Mesodermal cell (in vitro differentiated cells): ENCODE measurements around the gene RPTOR.
"Not testable (repeated sequence)": the region's sequence is repeated elsewhere in the genome, so short reads cannot be mapped to it uniquely, and the experiment has no call there.

Experiments used
- H3K27ac ChIP-seq: 2 replicates; pipeline ENCODE4 v1.7.0; 2013; ENCODE audit warnings: mild to moderate bottlenecking, low read depth, low read length, moderate library complexity; ENCODE audit not compliant: severe bottlenecking
- H3K36me3 ChIP-seq: 2 replicates; pipeline ENCODE4 v1.7.1; 2013; ENCODE audit warnings: mild to moderate bottlenecking, low read length, moderate library complexity; ENCODE audit not compliant: control insufficient read depth, insufficient read depth
- H3K4me1 ChIP-seq: one replicate; pipeline ENCODE4 v1.7.1; 2013; ENCODE audit warnings: mild to moderate bottlenecking, low read length; ENCODE audit not compliant: insufficient read depth, control insufficient read depth, poor library complexity, severe bottlenecking
- H3K4me3 ChIP-seq: 2 replicates; pipeline ENCODE4 v1.7.0; 2013; ENCODE audit warnings: low read length, control low read depth, mild to moderate bottlenecking; ENCODE audit not compliant: insufficient read depth, poor library complexity, severe bottlenecking; ENCODE audit errors: extremely low read depth
- H3K9me3 ChIP-seq: 2 replicates; pipeline ENCODE4 v1.7.1; 2013; ENCODE audit warnings: mild to moderate bottlenecking, low read length, moderate library complexity; ENCODE audit not compliant: control insufficient read depth
- WGBS, 2 experiments: methylation state at CpG; one replicate each; pipeline ENCODE4 v1.1.5; 2013; ENCODE audit warnings: missing lambda C conversion rate in 2 of 2; ENCODE audit not compliant: insufficient coverage in 2 of 2; 5-methylcytosine and 5-hydroxymethylcytosine counted together

RPTOR gene

GRCh38 chr17:80618304-80618703 is 73.7 kb downstream of the RPTOR start:
- Histone ChIP-seq H3K36me3 (no peaks in the 10 kb centered on the region), H3K9me3 (no peaks in the 10 kb centered on the region), H3K4me1 (peaks cover 9% of the 10 kb centered on the region), H3K4me3 (no peak overlapping the region), H3K27ac (no peak overlapping the region)
- WGBS, 2 experiments: 94 to 98% methylated on average over 7 of the region's 9 CpGs

- peaks cover 9% of the 10 kb centered on the region for H3K4me1 ChIP-seq
- no peaks in the 10 kb centered on the region for H3K36me3 ChIP-seq
- no peaks in the 10 kb centered on the region for H3K9me3 ChIP-seq
- WGBS, 2 experiments: 89% methylated on average over 7 to 8 of the region's 9 CpGs
- H3K4me3 ChIP-seq: no peak overlapping the region
- no peak overlapping the region for H3K27ac ChIP-seq
These were observed 75.0 kb downstream of the RPTOR start for GRCh38 chr17:80619535-80620235.

- peaks cover 5% of the 10 kb centered on the region for H3K36me3 ChIP-seq
- 85 to 91% methylated on average over 20 to 23 of the region's 25 CpGs for WGBS, 2 experiments
These were observed 76.8 kb downstream of the RPTOR start for GRCh38 chr17:80621335-80621996.

GRCh38 chr17:80621997-80622357 is 77.3 kb downstream of the RPTOR start:
- H3K4me3 ChIP-seq: no peak overlapping the region
- no peaks in the 10 kb centered on the region for H3K9me3 ChIP-seq
- H3K36me3 ChIP-seq: peaks cover 9% of the 10 kb centered on the region
- H3K27ac ChIP-seq: no peak overlapping the region
- WGBS, 2 experiments: 61 to 69% methylated on average over 2 of the region's 3 CpGs
- H3K4me1 ChIP-seq: peaks cover 9% of the 10 kb centered on the region

More at GRCh38 chr17:80621335-80621996, 76.8 kb downstream of the RPTOR start:
- Histone ChIP-seq H3K27ac (no peak overlapping the region), H3K9me3 (no peaks in the 10 kb centered on the region), H3K4me1 (peaks cover 9% of the 10 kb centered on the region), H3K4me3 (no peak overlapping the region)

- Histone ChIP-seq H3K36me3 (peaks cover 9% of the 10 kb centered on the region), H3K4me1 (peaks cover 1% of the 10 kb centered on the region), H3K4me3 (no peak overlapping the region), H3K27ac (no peak overlapping the region), H3K9me3 (no peaks in the 10 kb centered on the region)
- 91 to 93% methylated on average over 11 to 12 of the region's 14 CpGs for WGBS, 2 experiments
These were observed 80.2 kb downstream of the RPTOR start for GRCh38 chr17:80624864-80625263.

- Histone ChIP-seq H3K36me3 (peaks cover 9% of the 10 kb centered on the region), H3K4me1 (no peaks in the 10 kb centered on the region), H3K27ac (no peak overlapping the region), H3K9me3 (no peaks in the 10 kb centered on the region), H3K4me3 (no peak overlapping the region)
- WGBS, 2 experiments: 94 to 98% methylated on average over 6 to 10 of the region's 14 CpGs
These were observed 81.0 kb downstream of the RPTOR start for GRCh38 chr17:80625627-80626026.

GRCh38 chr17:80628881-80629280 is 84.2 kb downstream of the RPTOR start:
- H3K4me3 ChIP-seq, H3K9me3 ChIP-seq, H3K27ac ChIP-seq, H3K4me1 ChIP-seq: not testable (repeated sequence)
- 96 to 100% methylated on average over 6 to 7 of the region's 7 CpGs for WGBS, 2 experiments
- H3K36me3 ChIP-seq: peaks cover 15% of the 10 kb centered on the region

GRCh38 chr17:80629298-80630028 is 84.8 kb downstream of the RPTOR start:
- 83 to 96% methylated on average over 5 to 6 of the region's 13 CpGs for WGBS, 2 experiments
- H3K27ac ChIP-seq: no peak overlapping the region
- no peaks in the 10 kb centered on the region for H3K9me3 ChIP-seq
- no peak overlapping the region for H3K4me3 ChIP-seq
- no peaks in the 10 kb centered on the region for H3K4me1 ChIP-seq
- peaks cover 15% of the 10 kb centered on the region for H3K36me3 ChIP-seq

- no peak overlapping the region for H3K27ac ChIP-seq
- 95% methylated on average over 7 to 9 of the region's 9 CpGs for WGBS, 2 experiments
- no peaks in the 10 kb centered on the region for H3K4me1 ChIP-seq
- H3K4me3 ChIP-seq: no peak overlapping the region
- H3K9me3 ChIP-seq: no peaks in the 10 kb centered on the region
- peaks cover 15% of the 10 kb centered on the region for H3K36me3 ChIP-seq
These were observed 86.0 kb downstream of the RPTOR start for GRCh38 chr17:80630560-80631120.

GRCh38 chr17:80631142-80632045 is 86.8 kb downstream of the RPTOR start:
- no peaks in the 10 kb centered on the region for H3K9me3 ChIP-seq
- H3K27ac ChIP-seq: no peak overlapping the region
- 94 to 97% methylated on average over 7 to 9 of the region's 10 CpGs for WGBS, 2 experiments
- H3K4me3 ChIP-seq: no peak overlapping the region
- peaks cover 11% of the 10 kb centered on the region for H3K36me3 ChIP-seq
- H3K4me1 ChIP-seq: no peaks in the 10 kb centered on the region
